ENCODE results near the gene KCNMA1. TPM values are rescaled to one million over a fixed set of nuclear protein-coding genes. Genes with fewer than 3 reads are reported as not detected.
"Not testable (repeated sequence)": the region's sequence is repeated elsewhere in the genome, so short reads cannot be mapped to it uniquely, and the experiment has no call there.

The KCNMA1 gene
- total RNA-seq, 2 donors from 2014 or later, result 5.9 to 9.3 TPM

GRCh38 chr10:77348751-77349150, 288.9 kb downstream of the KCNMA1 start:
- Histone ChIP-seq H3K27ac (no peak overlapping the region), H3K9me3 (no peaks in the 10 kb centered on the region), H3K36me3 (replicated peaks in 1 of 2; ENCODE audit: insufficient read depth in 1 of 2, low read depth in 2 of 2) (no peaks in the 10 kb centered on the region), H3K4me3 (no peak overlapping the region), H3K27me3 (no peaks in the 10 kb centered on the region), H3K4me1 (no peaks in the 10 kb centered on the region)
- ATAC-seq (no peak), DNase-seq (no peak)
- 87 to 98% methylated on average over 2 of the region's 2 CpGs for WGBS, 2 donors
- intact Hi-C loops (cut with DNase I), result no loop called here
- TF ChIP-seq POLR2A (IDR thresholded peaks at IDR 0.05) (no peak), CTCF (IDR thresholded peaks at IDR 0.05) (no peak)

- no peaks in the 10 kb centered on the region for H3K9me3 ChIP-seq
- H3K27ac ChIP-seq, result no peak overlapping the region
- DNase-seq (no peak), ATAC-seq (no peak)
- no peak overlapping the region for H3K4me3 ChIP-seq
- H3K27me3 ChIP-seq, result no peaks in the 10 kb centered on the region
- H3K36me3 ChIP-seq (replicated peaks in 1 of 2; ENCODE audit: insufficient read depth in 1 of 2, low read depth in 2 of 2), result no peaks in the 10 kb centered on the region
- TF ChIP-seq POLR2A (IDR thresholded peaks at IDR 0.05) (no peak), CTCF (IDR thresholded peaks at IDR 0.05) (no peak)
- WGBS, 2 donors, result 89 to 93% methylated on average over 6 of the region's 6 CpGs
- intact Hi-C loops (cut with DNase I), result no loop called here
- no peaks in the 10 kb centered on the region for H3K4me1 ChIP-seq
Observed at GRCh38 chr10:77348082-77348481, 289.5 kb downstream of the KCNMA1 start.

- 40 to 45% methylated on average over 2 of the region's 2 CpGs for WGBS, 2 donors
Observed at GRCh38 chr10:77347052-77347451, 290.6 kb downstream of the KCNMA1 start.

GRCh38 chr10:77341055-77341454, 296.6 kb downstream of the KCNMA1 start:
- ATAC-seq, result no peak
- no peaks in the 10 kb centered on the region for H3K36me3 ChIP-seq (replicated peaks in 1 of 2; ENCODE audit: insufficient read depth in 1 of 2, low read depth in 2 of 2)
- no peak overlapping the region for H3K4me3 ChIP-seq
- no peaks in the 10 kb centered on the region for H3K9me3 ChIP-seq
- H3K27me3 ChIP-seq, result no peaks in the 10 kb centered on the region
- no peaks in the 10 kb centered on the region for H3K4me1 ChIP-seq
- TF ChIP-seq CTCF (IDR thresholded peaks at IDR 0.05), result no peak
- no peak for TF ChIP-seq POLR2A (IDR thresholded peaks at IDR 0.05)
- 43 to 48% methylated on average over 3 of the region's 3 CpGs for WGBS, 2 donors
- DNase-seq, result no peak
- intact Hi-C loops (cut with DNase I), result no loop called here
- no peak overlapping the region for H3K27ac ChIP-seq

More at GRCh38 chr10:77347052-77347451, 290.6 kb downstream of the KCNMA1 start:
- DNase-seq (no peak), ATAC-seq (no peak)
- H3K9me3 ChIP-seq, result no peaks in the 10 kb centered on the region
- H3K4me3 ChIP-seq, result no peak overlapping the region
- H3K36me3 ChIP-seq (replicated peaks in 1 of 2; ENCODE audit: insufficient read depth in 1 of 2, low read depth in 2 of 2), result no peaks in the 10 kb centered on the region
- intact Hi-C loops (cut with DNase I), result no loop called here
- H3K27me3 ChIP-seq, result no peaks in the 10 kb centered on the region
- TF ChIP-seq CTCF (IDR thresholded peaks at IDR 0.05), result no peak
- TF ChIP-seq POLR2A (IDR thresholded peaks at IDR 0.05), result no peak
- no peak overlapping the region for H3K27ac ChIP-seq
- no peaks in the 10 kb centered on the region for H3K4me1 ChIP-seq

GRCh38 chr10:77339872-77340271, 297.7 kb downstream of the KCNMA1 start:
- intact Hi-C loops (cut with DNase I); H3K27me3 ChIP-seq; H3K9me3 ChIP-seq; H3K36me3 ChIP-seq (replicated peaks in 1 of 2; ENCODE audit: insufficient read depth in 1 of 2, low read depth in 2 of 2); H3K4me3 ChIP-seq; H3K4me1 ChIP-seq; DNase-seq; H3K27ac ChIP-seq; ATAC-seq: not testable (repeated sequence)
